GF-D8 (cell line): ENCODE measurements around the gene MBTD1.
"Not testable (repeated sequence)": the region's sequence is repeated elsewhere in the genome, so short reads cannot be mapped to it uniquely, and the experiment has no call there.

Source experiments
- DNase-seq: peaks from one replicate; lab custom pipeline; 2025; lab: John Stamatoyannopoulos, UW

Gene MBTD1

GRCh38 chr17:51188271-51188833 is 71.5 kb downstream of the MBTD1 start:
- no peak for DNase-seq

- DNase-seq, result no peak
Observed at GRCh38 chr17:51185763-51186332, 74.0 kb downstream of the MBTD1 start.

GRCh38 chr17:51184124-51184523 is 75.7 kb downstream of the MBTD1 start:
- DNase-seq, result no peak

GRCh38 chr17:51180486-51180885 is 79.4 kb downstream of the MBTD1 start:
- no peak for DNase-seq

- not testable (repeated sequence) for DNase-seq
Observed at GRCh38 chr17:51172030-51172429, 87.8 kb downstream of the MBTD1 start.

- no peak for DNase-seq
Observed at GRCh38 chr17:51170736-51171135, 89.1 kb downstream of the MBTD1 start.

- no peak for DNase-seq
Observed at GRCh38 chr17:51169340-51169739, 90.5 kb downstream of the MBTD1 start.

- DNase-seq, result peak; percentile 5
Observed at GRCh38 chr17:51166987-51167931, 92.6 kb downstream of the MBTD1 start.

GRCh38 chr17:51166198-51166986 is 93.5 kb downstream of the MBTD1 start, which contains the start of gene NME2:
NME2 (plus strand) TSS chr17:51166411; CDS start chr17:51166831, 420 bp downstream.
- DNase-seq, result peak; percentile 59

- peak; percentile 59 for DNase-seq
Observed at GRCh38 chr17:51165680-51166197, 94.1 kb downstream of the MBTD1 start.

GRCh38 chr17:51164911-51165679 is 94.8 kb downstream of the MBTD1 start:
- no peak for DNase-seq

- DNase-seq, result no peak
Observed at GRCh38 chr17:51161541-51161940, 98.3 kb downstream of the MBTD1 start.

- no peak for DNase-seq
Observed at GRCh38 chr17:51159604-51160003, 100.2 kb downstream of the MBTD1 start.

GRCh38 chr17:51155416-51155815 is 104.4 kb downstream of the MBTD1 start:
- no peak for DNase-seq

- DNase-seq, result no peak
Observed at GRCh38 chr17:51154176-51154575, 105.7 kb downstream of the MBTD1 start.

GRCh38 chr17:51153210-51154072 is 106.4 kb downstream of the MBTD1 start, which contains the start of gene NME1:
NME1 (plus strand) TSS chr17:51153559; CDS start chr17:51155655, 2,096 bp downstream.
- peak; percentile 98 for DNase-seq

- DNase-seq, result no peak
Observed at GRCh38 chr17:51152766-51153209, 107.1 kb downstream of the MBTD1 start.

- DNase-seq, result no peak
Observed at GRCh38 chr17:51150932-51151331, 108.9 kb downstream of the MBTD1 start.

- DNase-seq, result no peak
Observed at GRCh38 chr17:51149163-51149562, 110.7 kb downstream of the MBTD1 start.

GRCh38 chr17:51147650-51148049 is 112.2 kb downstream of the MBTD1 start:
- no peak for DNase-seq
